Activated naive CD8-positive, alpha-beta T cell treated with anti-CD3 and anti-CD28 coated beads, Interleukin-2, amount 10 ng/mL, durations not matched to agents 7 days and 5 days (primary cell): ENCODE measurements around the gene ITIH4. TPM values are rescaled to one million over a fixed set of nuclear protein-coding genes. Genes with fewer than 3 reads are reported as not detected.

Experiments
- ATAC-seq: fragments of 150-1000 bp; cut with Tn5 transposase; one replicate; pipeline ENCODE4 v1.10.0; 2021; ENCODE audit warnings: low read depth, moderate library complexity
- POLR2A ChIA-PET: fragments of 350-600 bp; sonication (Branson Sonifier 250); formaldehyde crosslinking; loops from one replicate; lab custom pipeline; 2021; ENCODE audit warnings: antibody characterized with exemption; lab: Charles Lee
- DNase-seq: peaks from one replicate; pipeline ENCODE4 v3.0.0; 2021
- H3K27ac Mint-ChIP-seq: one replicate; pipeline ENCODE4 v1.8.0; 2022; ENCODE audit warnings: mild to moderate bottlenecking, mixed read lengths
- H3K27me3 Mint-ChIP-seq: one replicate; pipeline ENCODE4 v1.8.0; 2022; ENCODE audit warnings: mild to moderate bottlenecking, moderate library complexity, mixed read lengths
- H3K36me3 Mint-ChIP-seq: one replicate; pipeline ENCODE4 v1.8.0; 2021; ENCODE audit warnings: mild to moderate bottlenecking, mixed read lengths
- H3K4me1 Mint-ChIP-seq: one replicate; pipeline ENCODE4 v1.8.0; 2021; ENCODE audit warnings: mixed read lengths
- H3K4me3 Mint-ChIP-seq: one replicate; pipeline ENCODE4 v1.8.0; 2022; ENCODE audit warnings: mild to moderate bottlenecking, moderate library complexity, mixed read lengths
- H3K9me3 Mint-ChIP-seq: one replicate; pipeline ENCODE4 v1.8.0; 2021; ENCODE audit warnings: mixed read lengths
- total RNA-seq, 2 experiments: library from RNA; stranded (reverse); gene quantifications; one replicate each; pipeline ENCODE4 v1.2.3, GENCODE V29; 2021

The ITIH4 gene
- total RNA-seq, 2 experiments from 2014 or later: 29.2 to 30.7 TPM

DNA sequence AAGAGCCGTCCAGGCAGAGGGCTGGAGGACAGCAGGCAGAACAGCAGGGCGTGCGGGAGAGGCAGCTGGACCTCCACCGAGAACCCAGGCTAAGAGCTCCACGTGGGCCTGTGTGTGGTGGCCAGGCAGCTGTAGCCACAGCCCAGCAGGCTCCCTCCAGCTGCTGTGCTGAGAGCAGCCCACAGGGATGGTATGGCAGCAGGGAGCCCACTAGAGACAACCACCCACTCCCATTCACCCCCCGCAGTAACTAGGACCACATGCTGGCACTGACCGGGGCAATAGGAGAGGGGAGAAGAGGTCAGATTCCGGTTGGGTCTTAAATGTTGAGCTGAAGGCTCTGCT lies 29.9 kb upstream of the ITIH4 start:
- ATAC-seq (no peak), DNase-seq (no peak)
- Mint-ChIP-seq H3K4me3 (no peak overlapping the region), H3K27ac (no peak overlapping the region), H3K36me3 (peaks cover 26% of the 10 kb centered on the region), H3K9me3 (peaks cover 12% of the 10 kb centered on the region), H3K27me3 (no peaks in the 10 kb centered on the region), H3K4me1 (no peaks in the 10 kb centered on the region)
- POLR2A ChIA-PET: no interaction called here

- Mint-ChIP-seq H3K4me3 (no peak overlapping the region), H3K4me1 (no peaks in the 10 kb centered on the region), H3K27me3 (no peaks in the 10 kb centered on the region), H3K9me3 (peaks cover 9% of the 10 kb centered on the region), H3K27ac (no peak overlapping the region), H3K36me3 (peaks cover 23% of the 10 kb centered on the region)
- ATAC-seq (no peak), DNase-seq (no peak)
- POLR2A ChIA-PET: no interaction called here
Observed at GRCh38 chr3:52859686-52860423, 29.4 kb upstream of the ITIH4 start.

- POLR2A ChIA-PET: interaction anchor here (1.2 kb wide), 1 partner anchor 39 kb away, joined by 3 read pairs; the partner anchor contains the start of gene STIMATE
- DNase-seq: no peak
- Mint-ChIP-seq H3K27me3 (no peaks in the 10 kb centered on the region), H3K27ac (no peak overlapping the region), H3K9me3 (no peaks in the 10 kb centered on the region), H3K36me3 (peaks cover 6% of the 10 kb centered on the region), H3K4me3 (no peak overlapping the region), H3K4me1 (no peaks in the 10 kb centered on the region)
- no peak for ATAC-seq
Observed at GRCh38 chr3:52857864-52858263, 27.4 kb upstream of the ITIH4 start.

DNA sequence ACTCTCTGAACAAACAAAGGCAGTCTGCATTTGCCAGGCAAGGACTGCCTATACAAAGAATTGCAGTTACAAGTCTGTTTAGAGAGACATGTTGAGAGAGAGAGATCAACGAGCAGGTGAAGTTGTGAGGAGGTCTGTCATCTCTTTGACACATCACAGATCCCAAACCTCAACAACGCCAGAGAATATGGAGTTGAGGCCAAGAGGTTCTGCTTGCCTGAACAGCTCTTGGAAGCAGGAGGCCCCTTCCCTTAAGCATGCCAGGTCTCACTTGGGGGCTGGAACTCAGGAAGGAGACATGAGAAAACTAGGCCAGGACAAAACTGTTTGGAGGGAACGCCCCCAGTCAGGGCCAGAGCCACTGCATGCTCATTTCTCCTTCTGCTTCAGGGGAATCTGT lies 26.7 kb upstream of the ITIH4 start:
- no peak for DNase-seq
- Mint-ChIP-seq H3K27ac (no peak overlapping the region), H3K4me1 (no peaks in the 10 kb centered on the region), H3K4me3 (no peak overlapping the region), H3K36me3 (peaks cover 4% of the 10 kb centered on the region), H3K27me3 (no peaks in the 10 kb centered on the region), H3K9me3 (no peaks in the 10 kb centered on the region)
- ATAC-seq: no peak
- POLR2A ChIA-PET: no interaction called here

DNA sequence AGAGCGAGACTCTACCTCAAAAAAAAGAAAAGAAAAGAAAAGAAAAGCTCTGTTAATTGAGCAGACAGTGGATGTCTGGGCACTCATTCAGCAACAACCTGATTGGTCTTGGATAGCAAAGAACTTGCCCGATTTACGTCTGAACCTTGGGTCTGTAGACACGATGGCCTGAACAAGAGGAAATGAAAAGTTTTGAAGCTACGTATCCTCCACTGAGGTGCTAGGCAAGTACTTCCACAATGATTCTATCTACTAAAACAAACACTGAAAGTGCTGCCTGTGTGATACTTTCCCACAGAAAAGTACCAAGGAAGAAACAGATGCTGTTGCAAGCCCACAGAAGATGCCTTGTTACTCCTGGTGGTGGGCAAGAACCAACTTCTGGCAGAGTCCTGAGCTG lies 26.2 kb upstream of the ITIH4 start:
- Mint-ChIP-seq H3K4me1 (no peaks in the 10 kb centered on the region), H3K9me3 (no peaks in the 10 kb centered on the region), H3K27ac (no peak overlapping the region), H3K4me3 (no peak overlapping the region), H3K36me3 (peaks cover 5% of the 10 kb centered on the region), H3K27me3 (no peaks in the 10 kb centered on the region)
- POLR2A ChIA-PET: no interaction called here
- DNase-seq (no peak), ATAC-seq (no peak)

DNA sequence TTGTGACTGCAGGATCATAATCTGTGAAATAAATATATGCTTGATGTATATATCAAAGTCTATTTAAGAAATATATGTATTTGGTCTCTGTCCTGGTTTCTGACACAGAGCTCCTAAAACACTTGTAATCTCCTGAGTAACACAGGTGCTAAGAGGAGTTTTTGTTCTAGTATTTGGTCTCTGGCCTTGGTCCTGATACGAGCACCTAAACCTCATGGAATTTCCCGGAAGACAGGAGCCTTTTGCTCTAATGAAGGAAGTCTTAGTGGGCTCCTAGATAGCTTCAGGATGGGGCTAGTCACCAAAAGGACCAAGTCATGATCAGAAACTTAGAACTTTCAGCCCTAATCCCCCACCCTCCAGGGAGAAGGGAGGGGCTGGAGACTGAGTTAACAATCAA lies 23.5 kb upstream of the ITIH4 start:
- Mint-ChIP-seq H3K4me1 (no peaks in the 10 kb centered on the region), H3K4me3 (no peak overlapping the region), H3K9me3 (no peaks in the 10 kb centered on the region), H3K27ac (no peak overlapping the region), H3K36me3 (peaks cover 5% of the 10 kb centered on the region), H3K27me3 (no peaks in the 10 kb centered on the region)
- POLR2A ChIA-PET: no interaction called here
- no peak for ATAC-seq
- DNase-seq: no peak

DNA sequence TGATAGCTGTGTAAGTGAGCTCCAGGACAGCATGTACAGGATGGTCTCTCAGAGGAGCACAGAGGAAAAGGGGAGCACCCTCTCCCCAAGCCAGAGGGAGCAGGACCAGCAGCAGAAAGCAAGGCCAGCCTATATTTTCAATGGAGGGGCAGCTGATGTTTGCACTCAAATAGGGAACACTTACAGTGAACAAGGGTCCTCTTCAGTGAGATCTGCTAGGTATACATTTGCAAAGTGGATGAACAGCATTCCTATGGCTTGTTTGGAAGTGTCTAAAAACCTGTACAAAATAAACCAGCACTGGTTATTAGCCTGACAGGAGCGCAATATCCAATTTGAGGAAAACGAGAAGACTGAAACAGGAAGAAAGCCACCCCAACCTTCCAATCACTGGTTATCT lies 21.9 kb upstream of the ITIH4 start:
- DNase-seq (no peak), ATAC-seq (no peak)
- no peak overlapping the region for H3K4me3 Mint-ChIP-seq
- H3K9me3 Mint-ChIP-seq: no peaks in the 10 kb centered on the region
- POLR2A ChIA-PET: no interaction called here
- no peaks in the 10 kb centered on the region for H3K27me3 Mint-ChIP-seq
- no peaks in the 10 kb centered on the region for H3K4me1 Mint-ChIP-seq
- H3K36me3 Mint-ChIP-seq: peaks cover 5% of the 10 kb centered on the region
- H3K27ac Mint-ChIP-seq: no peak overlapping the region

DNA sequence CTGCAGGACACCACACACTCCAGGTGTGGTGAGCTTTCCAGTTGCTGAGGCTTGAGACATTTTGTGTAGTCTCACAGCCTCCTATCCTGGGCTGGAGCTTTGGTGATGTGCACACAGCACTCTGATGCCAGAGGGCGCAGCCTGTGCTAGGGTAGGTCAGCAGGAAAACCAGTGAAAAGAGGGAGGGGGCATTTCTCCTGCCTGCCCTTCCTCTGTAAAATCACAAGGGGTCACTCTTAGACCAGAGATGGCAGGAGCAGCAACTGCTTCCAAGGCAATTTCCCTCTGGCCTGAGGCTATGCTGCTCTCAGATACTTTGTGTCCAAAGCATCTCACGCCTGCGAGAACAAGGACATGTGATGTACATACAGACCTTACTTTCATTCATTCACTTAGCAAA lies 20.9 kb upstream of the ITIH4 start:
- peaks cover 6% of the 10 kb centered on the region for H3K4me1 Mint-ChIP-seq
- ATAC-seq: peak; percentile 56
- no peak for DNase-seq
- peaks cover 5% of the 10 kb centered on the region for H3K36me3 Mint-ChIP-seq
- no peaks in the 10 kb centered on the region for H3K27me3 Mint-ChIP-seq
- POLR2A ChIA-PET: no interaction called here
- no peak overlapping the region for H3K27ac Mint-ChIP-seq
- no peaks in the 10 kb centered on the region for H3K9me3 Mint-ChIP-seq
- no peak overlapping the region for H3K4me3 Mint-ChIP-seq

DNA sequence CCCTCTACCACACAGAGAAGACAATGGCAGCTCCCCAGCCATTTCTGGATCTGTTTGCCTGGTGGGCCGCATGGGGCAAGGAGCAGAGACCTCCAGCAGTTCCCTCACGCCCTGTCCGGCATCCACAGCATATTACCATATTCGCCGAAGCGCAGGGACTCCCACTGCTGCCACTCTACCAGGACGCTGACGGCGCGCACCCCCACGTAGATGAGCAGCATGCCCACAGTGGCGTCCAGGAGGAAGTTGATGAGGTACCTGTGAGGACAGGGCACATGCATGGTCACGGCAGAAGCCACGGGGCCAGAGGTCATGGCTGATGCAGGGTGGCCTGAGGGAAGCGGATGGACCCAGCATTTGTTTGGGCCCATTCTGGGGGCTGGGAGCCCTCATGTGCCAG lies 19.2 kb upstream of the ITIH4 start:
- Mint-ChIP-seq H3K27ac (no peak overlapping the region), H3K9me3 (no peaks in the 10 kb centered on the region), H3K36me3 (peaks cover 5% of the 10 kb centered on the region), H3K27me3 (no peaks in the 10 kb centered on the region), H3K4me1 (peaks cover 8% of the 10 kb centered on the region), H3K4me3 (no peak overlapping the region)
- DNase-seq (no peak), ATAC-seq (no peak)
- POLR2A ChIA-PET: no interaction called here

- no peak for ATAC-seq
- Mint-ChIP-seq H3K4me3 (no peak overlapping the region), H3K36me3 (peaks cover 5% of the 10 kb centered on the region), H3K27me3 (no peaks in the 10 kb centered on the region), H3K27ac (no peak overlapping the region), H3K4me1 (peaks cover 11% of the 10 kb centered on the region), H3K9me3 (no peaks in the 10 kb centered on the region)
- POLR2A ChIA-PET: no interaction called here
- no peak for DNase-seq
Observed at GRCh38 chr3:52848617-52849016, 18.1 kb upstream of the ITIH4 start.

DNA sequence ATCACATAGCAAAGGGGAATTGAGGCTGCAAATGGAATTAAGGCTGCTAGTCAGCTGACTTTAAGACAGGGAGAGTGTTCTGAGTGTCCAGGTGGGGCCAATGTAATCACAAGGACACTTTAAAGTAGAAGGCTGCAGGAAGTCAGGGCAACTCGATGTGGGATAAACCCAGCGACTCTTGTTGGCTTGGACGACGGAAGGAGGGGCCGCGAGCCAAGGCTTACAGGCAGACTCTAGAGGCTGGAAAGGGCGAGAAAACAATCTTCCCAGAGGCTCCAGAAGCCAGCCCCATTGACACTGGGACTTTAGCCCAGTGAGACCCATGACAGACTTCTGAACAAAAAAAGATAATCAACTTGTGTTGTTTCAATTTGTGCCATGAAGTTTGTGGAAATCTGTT lies 17.3 kb upstream of the ITIH4 start:
- Mint-ChIP-seq H3K4me1 (peaks cover 11% of the 10 kb centered on the region), H3K36me3 (peaks cover 5% of the 10 kb centered on the region), H3K27me3 (no peaks in the 10 kb centered on the region), H3K27ac (no peak overlapping the region), H3K9me3 (no peaks in the 10 kb centered on the region), H3K4me3 (no peak overlapping the region)
- POLR2A ChIA-PET: no interaction called here
- ATAC-seq: no peak
- no peak for DNase-seq

DNA sequence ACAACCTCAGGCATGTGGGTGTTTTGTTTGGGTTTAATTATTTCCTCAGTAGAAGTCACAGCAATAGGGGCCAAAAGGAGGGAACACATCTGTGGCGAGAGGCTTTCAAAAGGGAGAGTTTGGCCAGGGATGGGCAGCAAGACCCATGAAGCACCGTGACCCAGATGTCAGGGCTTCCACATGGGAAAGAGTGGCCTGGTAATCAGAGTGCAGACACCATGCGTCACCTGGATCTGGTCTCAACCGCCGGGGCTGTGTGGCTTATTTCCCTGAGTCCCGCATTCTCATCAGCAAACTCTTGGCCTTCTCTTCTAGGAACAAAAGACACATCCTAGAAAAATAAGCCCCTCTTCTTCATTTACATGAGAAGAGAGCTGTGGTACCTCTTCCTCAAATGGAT lies 16.8 kb upstream of the ITIH4 start:
- Mint-ChIP-seq H3K36me3 (peaks cover 5% of the 10 kb centered on the region), H3K27me3 (no peaks in the 10 kb centered on the region), H3K4me1 (peaks cover 11% of the 10 kb centered on the region), H3K9me3 (no peaks in the 10 kb centered on the region), H3K27ac (no peak overlapping the region), H3K4me3 (no peak overlapping the region)
- no peak for DNase-seq
- POLR2A ChIA-PET: no interaction called here
- no peak for ATAC-seq

DNA sequence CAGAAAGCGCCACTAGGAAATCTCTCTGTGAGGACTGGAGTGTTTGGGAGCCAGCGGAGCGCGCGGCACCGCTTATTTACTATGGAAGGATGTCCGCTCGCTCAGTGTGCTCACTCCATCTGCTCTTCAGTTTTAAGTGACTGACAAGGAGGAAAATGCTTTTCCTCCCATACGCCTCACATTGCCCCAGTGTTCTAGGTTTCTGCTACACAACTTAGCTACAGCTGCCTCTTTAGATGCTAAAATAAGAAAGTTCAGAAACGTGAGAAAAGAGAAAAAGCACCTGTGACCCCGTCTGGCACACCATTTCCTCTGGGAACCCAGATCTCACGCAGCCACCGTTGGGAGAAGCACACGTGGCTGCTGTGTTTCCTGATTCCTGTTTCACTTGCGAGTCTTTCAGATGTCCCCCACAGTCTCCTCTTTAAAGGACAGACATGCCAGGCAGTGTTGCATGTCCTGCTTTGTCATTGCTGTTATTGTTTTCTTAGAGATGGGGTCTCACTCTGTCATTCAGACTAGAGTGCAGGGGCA lies 16.0 kb upstream of the ITIH4 start:
- peaks cover 1% of the 10 kb centered on the region for H3K36me3 Mint-ChIP-seq
- POLR2A ChIA-PET: no interaction called here
- H3K4me1 Mint-ChIP-seq: peaks cover 11% of the 10 kb centered on the region
- H3K27me3 Mint-ChIP-seq: no peaks in the 10 kb centered on the region
- DNase-seq (no peak), ATAC-seq (no peak)
- H3K9me3 Mint-ChIP-seq: no peaks in the 10 kb centered on the region
- H3K27ac Mint-ChIP-seq: no peak overlapping the region
- H3K4me3 Mint-ChIP-seq: no peak overlapping the region

- H3K27ac Mint-ChIP-seq: no peak overlapping the region
Observed at GRCh38 chr3:52845691-52846431, 15.4 kb upstream of the ITIH4 start.

More at GRCh38 chr3:52845691-52846431, 15.4 kb upstream of the ITIH4 start:
- Mint-ChIP-seq H3K4me1 (peaks cover 11% of the 10 kb centered on the region), H3K4me3 (no peak overlapping the region), H3K27me3 (no peaks in the 10 kb centered on the region), H3K36me3 (peaks cover 1% of the 10 kb centered on the region), H3K9me3 (no peaks in the 10 kb centered on the region)
- POLR2A ChIA-PET: interaction anchor here (0.9 kb wide), 1 partner anchor 200 kb away, joined by 3 read pairs; the partner anchor contains the start of gene SFMBT1
- no peak for DNase-seq
- ATAC-seq: no peak
